ENCODE measurements around the gene DCUN1D2. TPM values are rescaled to one million over a fixed set of nuclear protein-coding genes. Genes with fewer than 3 reads are reported as not detected.
A peak's percentile ranks its signal among the peaks of the same experiment; 100 is the strongest.

DCUN1D2 gene
- polyA plus RNA-seq, 3 donors: 3.1 to 16.7 (median 6.1) TPM

DNA sequence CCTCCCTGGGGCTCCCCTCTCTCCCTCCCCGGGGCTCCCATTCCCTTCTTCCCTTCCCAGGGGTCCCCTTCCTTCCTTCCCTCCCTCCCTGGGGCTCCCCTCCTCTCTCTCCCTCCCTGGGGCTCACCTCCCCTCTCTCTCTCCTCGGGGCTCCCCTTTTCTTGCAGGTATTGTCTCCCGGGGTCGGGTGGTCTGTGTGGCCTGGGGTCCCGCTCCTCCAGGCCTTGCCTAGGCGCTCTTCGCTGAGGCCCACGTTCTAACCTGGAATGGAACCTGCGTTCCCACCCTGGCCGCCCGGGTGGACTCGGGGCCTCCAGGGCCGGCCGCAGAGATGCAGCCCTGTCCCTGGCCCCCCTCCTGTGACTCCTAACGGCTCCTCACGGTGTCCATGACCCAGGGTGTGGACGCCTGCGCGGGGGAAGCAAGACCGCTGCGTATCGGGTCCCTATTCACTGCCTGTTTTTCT, 940 bp upstream of the DCUN1D2 start:
- peaks cover 60% of the 10 kb centered on the region for H3K4me1 Mint-ChIP-seq
- peak overlapping the region; percentile 57 to 96 (median 88) for H3K27ac Mint-ChIP-seq
- peak overlapping the region; percentile 82 to 84 for H3K4me3 Mint-ChIP-seq
- peaks cover 0 to 2% (median 0%) of the 10 kb centered on the region in 7 donors for H3K9me3 Mint-ChIP-seq
- Histone ChIP-seq H3K9me3 (replicated peaks in 1 of 2; ENCODE audit: control insufficient read depth in 1 of 2, insufficient read depth in 1 of 2, low read length in 2 of 2) (no peaks in the 10 kb centered on the region), H3K79me2 (ENCODE audit: insufficient read depth, low read length) (peaks cover 91% of the 10 kb centered on the region), H3K27me3 (ENCODE audit: control insufficient read depth in 2 of 2, insufficient read depth in 2 of 2, low read length in 2 of 2) (no peaks in the 10 kb centered on the region), H3K9ac (ENCODE audit: insufficient read depth, low read length, poor library complexity, severe bottlenecking) (peak overlapping the region; percentile 84), H3K4me1 (ENCODE audit: control insufficient read depth in 1 of 2, insufficient read depth in 2 of 2, low read length in 2 of 2) (peaks cover 51 to 52% of the 10 kb centered on the region in 2 donors), H3K27ac (ENCODE audit: low read depth in 1 of 2, low read length in 2 of 2) (peak overlapping the region; percentile 73 to 94), H4K20me1 (ENCODE audit: insufficient read depth, low read length) (peaks cover 61% of the 10 kb centered on the region), H2AFZ (ENCODE audit: insufficient read depth, low read depth, low read length, poor library complexity, severe bottlenecking) (peak overlapping the region; percentile 85), H3K4me2 (replicated peaks; ENCODE audit: extremely low read depth, low read length, poor library complexity, severe bottlenecking) (peak overlapping the region; percentile 81), H3K4me3 (replicated peaks in 1 of 3; ENCODE audit: low read depth in 2 of 3, low read length in 3 of 3) (peak overlapping the region; percentile 83 to 91 (median 88)), H3K36me3 (replicated peaks in 1 of 2; ENCODE audit: control insufficient read depth in 1 of 2, insufficient read depth in 2 of 2, low read length in 2 of 2) (peaks cover 18 to 21% of the 10 kb centered on the region in 2 donors)
- H3K36me3 Mint-ChIP-seq: peaks cover 24 to 36% of the 10 kb centered on the region in 2 donors
- H3K27me3 Mint-ChIP-seq (ENCODE audit: low read depth in 3 of 3): peaks cover 0 to 1% (median 0%) of the 10 kb centered on the region in 3 donors
- peak; percentile 14 to 42 (median 14) for DNase-seq
- intact Hi-C loops (cut with micrococcal nuclease): loop anchor here (5.0 to 10.0 kb wide), 4 partner anchors 197 to 907 kb away; partner anchors contain the start of genes LAMP1 (in 2 of the 2) and TUBGCP3 (in 1 of the 2)
- under 1% methylated on average over 15 of the region's 22 CpGs for WGBS (ENCODE audit: insufficient coverage)
- TF ChIP-seq, protein P1, sequence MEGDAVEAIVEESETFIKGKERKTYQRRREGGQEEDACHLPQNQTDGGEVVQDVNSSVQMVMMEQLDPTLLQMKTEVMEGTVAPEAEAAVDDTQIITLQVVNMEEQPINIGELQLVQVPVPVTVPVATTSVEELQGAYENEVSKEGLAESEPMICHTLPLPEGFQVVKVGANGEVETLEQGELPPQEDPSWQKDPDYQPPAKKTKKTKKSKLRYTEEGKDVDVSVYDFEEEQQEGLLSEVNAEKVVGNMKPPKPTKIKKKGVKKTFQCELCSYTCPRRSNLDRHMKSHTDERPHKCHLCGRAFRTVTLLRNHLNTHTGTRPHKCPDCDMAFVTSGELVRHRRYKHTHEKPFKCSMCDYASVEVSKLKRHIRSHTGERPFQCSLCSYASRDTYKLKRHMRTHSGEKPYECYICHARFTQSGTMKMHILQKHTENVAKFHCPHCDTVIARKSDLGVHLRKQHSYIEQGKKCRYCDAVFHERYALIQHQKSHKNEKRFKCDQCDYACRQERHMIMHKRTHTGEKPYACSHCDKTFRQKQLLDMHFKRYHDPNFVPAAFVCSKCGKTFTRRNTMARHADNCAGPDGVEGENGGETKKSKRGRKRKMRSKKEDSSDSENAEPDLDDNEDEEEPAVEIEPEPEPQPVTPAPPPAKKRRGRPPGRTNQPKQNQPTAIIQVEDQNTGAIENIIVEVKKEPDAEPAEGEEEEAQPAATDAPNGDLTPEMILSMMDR (IDR thresholded peaks at IDR 0.05): no peak

DNA sequence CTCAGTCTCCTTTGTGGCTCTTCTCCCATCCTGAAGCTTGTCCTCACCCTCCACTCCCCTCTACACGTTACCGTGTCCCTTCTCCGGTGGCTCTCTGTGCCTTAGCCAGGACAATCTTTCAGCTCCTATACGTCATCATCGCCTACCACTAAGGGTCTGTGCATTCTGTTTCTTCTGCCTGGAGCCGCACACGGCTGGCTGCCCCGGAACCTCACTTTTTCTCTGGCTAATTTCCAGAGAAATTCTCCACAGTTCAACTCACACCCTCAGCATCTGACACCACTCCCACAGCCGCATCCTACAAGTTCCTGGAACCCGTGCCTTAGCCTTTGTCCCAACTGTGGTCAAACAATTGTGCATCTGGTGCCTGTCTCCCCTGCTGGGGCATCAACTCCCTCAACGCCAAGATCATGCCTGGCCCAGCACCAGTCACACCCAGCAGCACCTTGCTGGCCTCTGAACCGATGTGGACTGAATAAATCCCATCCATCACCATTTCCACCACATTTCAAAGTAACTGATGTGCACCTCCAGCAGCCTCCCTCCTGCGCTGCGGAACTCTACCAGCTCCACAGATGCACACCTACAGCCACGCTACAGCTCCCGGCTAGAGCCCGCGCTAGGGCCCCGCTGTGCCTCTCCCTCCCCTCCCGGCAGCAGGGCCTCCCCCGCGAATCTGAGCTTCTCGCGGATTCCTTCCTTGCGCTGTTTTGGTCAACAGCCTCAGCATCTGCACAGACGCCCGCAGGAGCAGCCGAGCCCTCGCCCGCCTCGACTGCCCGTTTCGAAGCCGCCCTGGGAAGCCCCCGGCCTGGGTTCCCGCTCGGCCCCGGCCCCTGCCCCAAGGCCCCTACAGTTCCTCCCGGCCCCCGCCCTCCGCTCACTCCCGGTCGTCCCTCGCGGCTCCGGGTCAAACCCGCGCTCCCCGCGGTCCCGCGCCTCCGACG, 689 bp downstream of the DCUN1D2 start:
- H3K27ac Mint-ChIP-seq: peak overlapping the region in 6 of 7 donors; percentile 45 to 86 (median 75)
- Histone ChIP-seq H3K9me3 (replicated peaks in 1 of 2; ENCODE audit: control insufficient read depth in 1 of 2, insufficient read depth in 1 of 2, low read length in 2 of 2) (no peaks in the 10 kb centered on the region), H3K79me2 (ENCODE audit: insufficient read depth, low read length) (peaks cover 90% of the 10 kb centered on the region), H3K9ac (ENCODE audit: insufficient read depth, low read length, poor library complexity, severe bottlenecking) (peak overlapping the region; percentile 84), H4K20me1 (ENCODE audit: insufficient read depth, low read length) (peaks cover 63% of the 10 kb centered on the region), H3K27ac (ENCODE audit: low read depth in 1 of 2, low read length in 2 of 2) (peak overlapping the region in 1 of 2 donors; percentile 94), H3K4me3 (replicated peaks in 1 of 3; ENCODE audit: low read depth in 2 of 3, low read length in 3 of 3) (peak overlapping the region; percentile 67 to 91 (median 83)), H3K4me1 (ENCODE audit: control insufficient read depth in 1 of 2, insufficient read depth in 2 of 2, low read length in 2 of 2) (peaks cover 51 to 52% of the 10 kb centered on the region in 2 donors), H3K27me3 (ENCODE audit: control insufficient read depth in 2 of 2, insufficient read depth in 2 of 2, low read length in 2 of 2) (no peaks in the 10 kb centered on the region), H3K4me2 (replicated peaks; ENCODE audit: extremely low read depth, low read length, poor library complexity, severe bottlenecking) (peak overlapping the region; percentile 81), H3K36me3 (replicated peaks in 1 of 2; ENCODE audit: control insufficient read depth in 1 of 2, insufficient read depth in 2 of 2, low read length in 2 of 2) (peaks cover 2 to 6% of the 10 kb centered on the region in 2 donors), H2AFZ (ENCODE audit: insufficient read depth, low read depth, low read length, poor library complexity, severe bottlenecking) (peak overlapping the region; percentile 85)
- peak in 1 of 3 donors; percentile 20 for DNase-seq
- peak overlapping the region; percentile 90 to 96 for H3K4me3 Mint-ChIP-seq
- intact Hi-C loops (cut with micrococcal nuclease): loop anchor here (5.0 to 10.0 kb wide), 4 partner anchors 195 to 905 kb away; partner anchors contain the start of genes LAMP1 (in 2 of the 2) and TUBGCP3 (in 1 of the 2)
- no peaks in the 10 kb centered on the region for H3K9me3 Mint-ChIP-seq
- H3K27me3 Mint-ChIP-seq (ENCODE audit: low read depth in 3 of 3): peaks cover 0 to 1% (median 0%) of the 10 kb centered on the region in 3 donors
- TF ChIP-seq, protein P1 (IDR thresholded peaks at IDR 0.05): no peak
- peaks cover 12 to 24% of the 10 kb centered on the region in 2 donors for H3K36me3 Mint-ChIP-seq
- peaks cover 58% of the 10 kb centered on the region for H3K4me1 Mint-ChIP-seq
- 7% methylated on average over 54 of the region's 54 CpGs for WGBS (ENCODE audit: insufficient coverage)
